Measurements from ENCODE around the gene NELL1. TPM values are rescaled to one million over a fixed set of nuclear protein-coding genes. Genes with fewer than 3 reads are reported as not detected.

Gene NELL1
- total and polyA plus RNA-seq, 4 donors = 0.05 to 0.31 (median 0.12) TPM; not detected in 1

DNA sequence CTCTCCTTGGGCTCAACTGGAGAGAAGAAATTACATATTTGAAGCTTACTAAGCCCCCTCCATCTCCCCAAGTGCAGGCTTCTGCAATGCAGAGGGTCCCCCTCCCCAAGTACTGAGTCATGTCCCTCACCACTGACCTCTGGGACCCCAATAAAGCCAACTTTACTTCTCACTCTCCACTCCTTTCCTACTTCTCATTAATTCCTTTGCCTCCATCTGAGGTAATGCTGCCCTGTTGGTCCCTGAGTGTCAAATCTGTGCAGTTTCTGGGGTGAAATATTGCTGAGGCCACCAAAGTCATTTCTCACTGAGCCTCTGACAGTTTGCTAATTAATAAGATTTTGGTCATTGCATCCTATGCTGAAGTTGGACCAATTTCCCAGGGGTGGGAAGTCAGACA, 101.6 kb downstream of the NELL1 start:
- H3K27ac ChIP-seq (ENCODE audit: low read depth in 1 of 2, low read length in 1 of 2) = no peak overlapping the region
- TF ChIP-seq, protein P1, sequence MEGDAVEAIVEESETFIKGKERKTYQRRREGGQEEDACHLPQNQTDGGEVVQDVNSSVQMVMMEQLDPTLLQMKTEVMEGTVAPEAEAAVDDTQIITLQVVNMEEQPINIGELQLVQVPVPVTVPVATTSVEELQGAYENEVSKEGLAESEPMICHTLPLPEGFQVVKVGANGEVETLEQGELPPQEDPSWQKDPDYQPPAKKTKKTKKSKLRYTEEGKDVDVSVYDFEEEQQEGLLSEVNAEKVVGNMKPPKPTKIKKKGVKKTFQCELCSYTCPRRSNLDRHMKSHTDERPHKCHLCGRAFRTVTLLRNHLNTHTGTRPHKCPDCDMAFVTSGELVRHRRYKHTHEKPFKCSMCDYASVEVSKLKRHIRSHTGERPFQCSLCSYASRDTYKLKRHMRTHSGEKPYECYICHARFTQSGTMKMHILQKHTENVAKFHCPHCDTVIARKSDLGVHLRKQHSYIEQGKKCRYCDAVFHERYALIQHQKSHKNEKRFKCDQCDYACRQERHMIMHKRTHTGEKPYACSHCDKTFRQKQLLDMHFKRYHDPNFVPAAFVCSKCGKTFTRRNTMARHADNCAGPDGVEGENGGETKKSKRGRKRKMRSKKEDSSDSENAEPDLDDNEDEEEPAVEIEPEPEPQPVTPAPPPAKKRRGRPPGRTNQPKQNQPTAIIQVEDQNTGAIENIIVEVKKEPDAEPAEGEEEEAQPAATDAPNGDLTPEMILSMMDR (IDR thresholded peaks at IDR 0.05; ENCODE audit: control extremely low read depth, extremely low read depth) = no peak
- DNase-seq = no peak
- no peak for ATAC-seq (ENCODE audit: insufficient read depth, low FRiP score)
- H3K27me3 ChIP-seq (ENCODE audit: control insufficient read depth in 3 of 3, insufficient read depth in 3 of 3, low read length in 2 of 3) = no peaks in the 10 kb centered on the region
- H3K9ac ChIP-seq (ENCODE audit: insufficient read depth in 1 of 2, low read length in 2 of 2) = no peak overlapping the region
- H3K4me3 ChIP-seq = no peak overlapping the region
- no peaks in the 10 kb centered on the region for H3K9me3 ChIP-seq (ENCODE audit: control insufficient read depth in 4 of 4, insufficient read depth in 3 of 4, low read length in 3 of 4)
- H3K4me1 ChIP-seq (ENCODE audit: control insufficient read depth in 5 of 5, insufficient read depth in 5 of 5, low read length in 5 of 5) = no peaks in the 10 kb centered on the region
- no peaks in the 10 kb centered on the region for H3K36me3 ChIP-seq (ENCODE audit: control insufficient read depth in 4 of 4, insufficient read depth in 4 of 4, low read length in 4 of 4)

DNA sequence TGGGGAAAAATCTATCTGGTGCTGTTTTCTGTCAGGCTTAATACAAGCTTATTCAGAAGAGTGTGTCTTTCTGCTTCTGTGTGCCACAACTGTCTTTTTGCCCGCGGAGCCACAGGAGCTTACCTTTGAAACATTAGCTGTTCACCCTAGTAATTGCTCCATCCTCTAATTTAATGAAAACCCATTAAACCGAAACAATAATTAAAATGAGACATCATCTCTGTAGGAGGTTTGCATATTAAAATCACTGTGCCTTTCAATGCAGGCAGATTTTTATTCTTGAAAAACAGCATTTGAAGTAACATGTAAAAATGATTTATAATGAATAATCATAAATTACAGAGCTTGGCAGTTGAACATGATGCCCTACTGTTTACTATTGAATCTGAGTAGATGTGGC, 102.3 kb downstream of the NELL1 start:
- Histone ChIP-seq H3K9me3 (ENCODE audit: control insufficient read depth in 4 of 4, insufficient read depth in 3 of 4, low read length in 3 of 4) (no peaks in the 10 kb centered on the region), H3K4me1 (ENCODE audit: control insufficient read depth in 5 of 5, insufficient read depth in 5 of 5, low read length in 5 of 5) (no peaks in the 10 kb centered on the region), H3K27me3 (ENCODE audit: control insufficient read depth in 3 of 3, insufficient read depth in 3 of 3, low read length in 2 of 3) (no peaks in the 10 kb centered on the region), H3K9ac (ENCODE audit: insufficient read depth in 1 of 2, low read length in 2 of 2) (no peak overlapping the region), H3K4me3 (no peak overlapping the region), H3K27ac (ENCODE audit: low read depth in 1 of 2, low read length in 1 of 2) (no peak overlapping the region), H3K36me3 (ENCODE audit: control insufficient read depth in 4 of 4, insufficient read depth in 4 of 4, low read length in 4 of 4) (no peaks in the 10 kb centered on the region)
- ATAC-seq (ENCODE audit: insufficient read depth, low FRiP score) = no peak
- TF ChIP-seq, protein P1 (IDR thresholded peaks at IDR 0.05; ENCODE audit: control extremely low read depth, extremely low read depth) = no peak
- DNase-seq = no peak
- 89 to 90% methylated on average over 3 of the region's 3 CpGs for WGBS, 2 donors

DNA sequence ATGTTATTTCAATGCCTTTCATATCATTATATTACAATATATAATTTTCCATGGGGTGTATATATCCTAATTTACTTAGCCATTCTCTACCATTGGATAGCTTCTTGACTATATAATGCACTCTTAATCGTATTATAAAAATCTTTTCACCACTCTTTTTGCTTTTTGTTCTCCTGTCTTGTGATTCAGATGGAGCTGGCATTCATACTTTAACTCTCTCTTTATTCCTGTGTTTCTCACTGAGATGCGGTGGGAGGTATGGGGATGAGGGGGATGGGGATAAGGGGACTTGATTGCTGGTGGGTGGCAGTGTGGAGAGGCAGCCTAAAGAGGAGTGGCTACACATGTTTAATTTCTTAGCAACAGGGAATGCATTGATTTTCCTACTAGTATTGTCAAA, 105.9 kb downstream of the NELL1 start:
- no peaks in the 10 kb centered on the region for H3K9me3 ChIP-seq (ENCODE audit: control insufficient read depth in 4 of 4, insufficient read depth in 3 of 4, low read length in 3 of 4)
- DNase-seq (no peak), ATAC-seq (ENCODE audit: insufficient read depth, low FRiP score) (no peak)
- WGBS, 2 donors = 73 to 80% methylated on average over 2 of the region's 2 CpGs
- TF ChIP-seq, protein P1 (IDR thresholded peaks at IDR 0.05; ENCODE audit: control extremely low read depth, extremely low read depth) = no peak
- no peak overlapping the region for H3K9ac ChIP-seq (ENCODE audit: insufficient read depth in 1 of 2, low read length in 2 of 2)
- H3K27ac ChIP-seq (ENCODE audit: low read depth in 1 of 2, low read length in 1 of 2) = no peak overlapping the region
- H3K4me3 ChIP-seq = no peak overlapping the region
- no peaks in the 10 kb centered on the region for H3K4me1 ChIP-seq (ENCODE audit: control insufficient read depth in 5 of 5, insufficient read depth in 5 of 5, low read length in 5 of 5)
- no peaks in the 10 kb centered on the region for H3K36me3 ChIP-seq (ENCODE audit: control insufficient read depth in 4 of 4, insufficient read depth in 4 of 4, low read length in 4 of 4)
- no peaks in the 10 kb centered on the region for H3K27me3 ChIP-seq (ENCODE audit: control insufficient read depth in 3 of 3, insufficient read depth in 3 of 3, low read length in 2 of 3)

DNA sequence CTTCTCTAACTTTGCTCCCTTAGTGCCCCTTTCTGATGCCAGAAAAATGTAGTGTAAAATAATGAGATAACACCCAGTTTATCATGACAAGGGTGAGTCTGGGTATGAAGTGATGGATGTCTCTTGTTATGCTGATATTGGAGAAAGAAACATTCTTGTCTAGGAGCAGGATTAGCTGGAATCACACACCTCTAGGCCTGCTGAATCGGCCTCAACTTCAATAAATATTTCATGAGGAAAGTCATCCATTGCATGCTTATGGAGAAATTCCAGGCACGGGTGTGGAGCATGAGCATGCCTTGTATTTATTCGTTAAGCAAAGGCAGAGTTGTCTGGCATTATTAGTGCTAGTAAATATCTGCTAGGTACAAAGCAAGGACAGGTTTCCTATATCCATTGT, 113.4 kb downstream of the NELL1 start:
- ATAC-seq (ENCODE audit: insufficient read depth, low FRiP score) (no peak), DNase-seq (no peak)
- WGBS, 2 donors = 56 to 67% methylated on average over 3 of the region's 3 CpGs
- Histone ChIP-seq H3K9ac (ENCODE audit: insufficient read depth in 1 of 2, low read length in 2 of 2) (no peak overlapping the region), H3K27ac (ENCODE audit: low read depth in 1 of 2, low read length in 1 of 2) (no peak overlapping the region), H3K4me1 (ENCODE audit: control insufficient read depth in 5 of 5, insufficient read depth in 5 of 5, low read length in 5 of 5) (no peaks in the 10 kb centered on the region), H3K36me3 (ENCODE audit: control insufficient read depth in 4 of 4, insufficient read depth in 4 of 4, low read length in 4 of 4) (no peaks in the 10 kb centered on the region), H3K27me3 (ENCODE audit: control insufficient read depth in 3 of 3, insufficient read depth in 3 of 3, low read length in 2 of 3) (no peaks in the 10 kb centered on the region), H3K4me3 (no peak overlapping the region), H3K9me3 (ENCODE audit: control insufficient read depth in 4 of 4, insufficient read depth in 3 of 4, low read length in 3 of 4) (no peaks in the 10 kb centered on the region)
- TF ChIP-seq, protein P1 (IDR thresholded peaks at IDR 0.05; ENCODE audit: control extremely low read depth, extremely low read depth) = no peak
